IPS-18a (cell line): ENCODE measurements around the gene TUBB2B.
"Not testable (repeated sequence)": the region's sequence is repeated elsewhere in the genome, so short reads cannot be mapped to it uniquely, and the experiment has no call there.

Experiments
- H3K27ac ChIP-seq: one replicate; pipeline ENCODE4 v1.5.1; 2013; ENCODE audit warnings: low read length
- H3K27me3 ChIP-seq: one replicate; pipeline ENCODE4 v1.6.1; 2013; ENCODE audit warnings: mild to moderate bottlenecking, low read length; ENCODE audit not compliant: control insufficient read depth, insufficient read depth
- H3K36me3 ChIP-seq: one replicate; pipeline ENCODE4 v1.6.1; 2013; ENCODE audit warnings: low read depth, low read length; ENCODE audit not compliant: control insufficient read depth
- H3K4me1 ChIP-seq: one replicate; pipeline ENCODE4 v1.6.1; 2013; ENCODE audit warnings: low read depth, low read length; ENCODE audit not compliant: control insufficient read depth
- H3K4me3 ChIP-seq: one replicate; pipeline ENCODE4 v1.5.1; 2013; ENCODE audit warnings: low read length
- H3K9ac ChIP-seq: one replicate; pipeline ENCODE4 v1.6.1; 2013; ENCODE audit warnings: mild to moderate bottlenecking, low read length, moderate library complexity
- H3K9me3 ChIP-seq: one replicate; pipeline ENCODE4 v1.6.1; 2013; ENCODE audit warnings: low read depth, low read length; ENCODE audit not compliant: control insufficient read depth

TUBB2B gene

DNA sequence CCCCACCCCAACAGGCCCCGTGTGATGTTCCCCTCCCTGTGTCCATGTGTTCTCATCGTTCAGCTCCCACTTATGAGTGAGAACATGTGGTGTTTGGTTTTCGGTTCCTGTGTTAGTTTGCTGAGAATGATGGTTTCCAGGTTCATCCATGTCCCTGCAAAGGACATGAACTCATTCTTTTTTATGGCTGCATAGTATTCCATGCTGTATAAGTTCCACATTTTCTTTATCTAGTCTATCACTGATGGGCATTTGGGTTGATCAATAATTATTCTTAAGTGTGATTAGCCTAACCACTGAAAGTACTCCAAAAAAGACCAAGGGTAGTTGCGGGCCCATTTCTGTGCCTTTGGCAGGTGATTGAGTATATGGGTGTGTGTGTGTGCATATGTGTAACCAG lies 14.3 kb upstream of the TUBB2B start:
- not testable (repeated sequence) for H3K27me3 ChIP-seq, H3K4me3 ChIP-seq, H3K27ac ChIP-seq, H3K9ac ChIP-seq, H3K4me1 ChIP-seq, H3K9me3 ChIP-seq, H3K36me3 ChIP-seq

DNA sequence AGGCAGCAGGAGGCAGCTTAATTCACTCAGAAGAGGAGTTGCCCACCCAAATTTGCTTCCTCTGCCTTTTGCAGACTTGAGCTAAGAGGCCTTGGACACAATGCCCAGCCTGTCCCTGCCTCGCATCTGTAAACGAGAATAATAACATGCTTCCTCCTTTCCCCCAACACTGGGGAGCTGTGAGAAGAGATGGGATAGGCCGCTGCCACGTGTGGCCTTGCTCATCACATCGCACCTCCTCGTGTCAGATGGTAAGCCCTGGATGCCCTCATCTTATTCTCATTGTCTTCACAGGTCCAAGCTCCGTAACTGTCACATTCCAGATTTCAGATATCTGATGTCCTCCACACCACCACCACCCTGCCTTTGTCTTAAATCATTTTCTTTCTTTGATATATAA lies 13.1 kb upstream of the TUBB2B start:
- Histone ChIP-seq H3K27ac (no peak overlapping the region), H3K4me3 (no peak overlapping the region), H3K9ac (no peak overlapping the region), H3K4me1 (no peaks in the 10 kb centered on the region), H3K27me3 (no peaks in the 10 kb centered on the region), H3K9me3 (no peaks in the 10 kb centered on the region), H3K36me3 (no peaks in the 10 kb centered on the region)

DNA sequence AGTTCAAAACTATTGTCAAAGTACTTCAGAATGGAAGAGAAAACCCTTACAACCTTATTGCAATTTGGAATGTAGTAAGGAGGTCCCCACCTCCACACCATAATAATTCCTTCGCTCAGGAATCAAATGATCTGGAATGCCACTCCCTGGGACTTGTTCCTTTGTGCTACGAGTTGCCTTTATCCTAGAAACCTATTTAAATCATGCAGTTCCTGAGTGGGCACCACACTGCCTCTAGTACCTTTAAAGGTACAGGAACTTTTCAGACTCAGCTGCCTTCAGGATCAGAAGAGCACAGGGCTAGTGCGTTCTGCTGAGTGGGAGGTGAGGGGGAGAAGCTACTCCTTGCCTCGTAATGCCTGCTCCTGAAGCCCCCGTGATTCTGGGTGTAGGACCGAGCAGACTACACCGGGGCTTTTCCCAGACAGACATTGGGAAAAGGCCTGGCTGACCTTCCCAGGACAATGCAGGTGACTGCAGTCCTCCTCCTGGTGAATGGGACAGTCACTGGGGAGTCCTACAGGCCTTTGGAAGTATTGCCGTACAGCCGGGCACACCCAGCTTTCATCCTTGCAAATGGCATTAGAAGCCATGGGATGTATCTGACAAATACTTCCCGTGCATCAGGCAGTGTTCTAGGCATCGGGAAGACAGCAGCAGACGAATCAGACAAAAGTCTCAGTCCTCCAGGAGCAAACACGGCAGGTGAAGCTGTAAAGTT lies 11.8 kb upstream of the TUBB2B start:
- Histone ChIP-seq H3K4me1 (peaks cover 2% of the 10 kb centered on the region), H3K27me3 (no peaks in the 10 kb centered on the region), H3K9me3 (no peaks in the 10 kb centered on the region), H3K9ac (no peak overlapping the region), H3K27ac (no peak overlapping the region), H3K4me3 (no peak overlapping the region), H3K36me3 (no peaks in the 10 kb centered on the region)

DNA sequence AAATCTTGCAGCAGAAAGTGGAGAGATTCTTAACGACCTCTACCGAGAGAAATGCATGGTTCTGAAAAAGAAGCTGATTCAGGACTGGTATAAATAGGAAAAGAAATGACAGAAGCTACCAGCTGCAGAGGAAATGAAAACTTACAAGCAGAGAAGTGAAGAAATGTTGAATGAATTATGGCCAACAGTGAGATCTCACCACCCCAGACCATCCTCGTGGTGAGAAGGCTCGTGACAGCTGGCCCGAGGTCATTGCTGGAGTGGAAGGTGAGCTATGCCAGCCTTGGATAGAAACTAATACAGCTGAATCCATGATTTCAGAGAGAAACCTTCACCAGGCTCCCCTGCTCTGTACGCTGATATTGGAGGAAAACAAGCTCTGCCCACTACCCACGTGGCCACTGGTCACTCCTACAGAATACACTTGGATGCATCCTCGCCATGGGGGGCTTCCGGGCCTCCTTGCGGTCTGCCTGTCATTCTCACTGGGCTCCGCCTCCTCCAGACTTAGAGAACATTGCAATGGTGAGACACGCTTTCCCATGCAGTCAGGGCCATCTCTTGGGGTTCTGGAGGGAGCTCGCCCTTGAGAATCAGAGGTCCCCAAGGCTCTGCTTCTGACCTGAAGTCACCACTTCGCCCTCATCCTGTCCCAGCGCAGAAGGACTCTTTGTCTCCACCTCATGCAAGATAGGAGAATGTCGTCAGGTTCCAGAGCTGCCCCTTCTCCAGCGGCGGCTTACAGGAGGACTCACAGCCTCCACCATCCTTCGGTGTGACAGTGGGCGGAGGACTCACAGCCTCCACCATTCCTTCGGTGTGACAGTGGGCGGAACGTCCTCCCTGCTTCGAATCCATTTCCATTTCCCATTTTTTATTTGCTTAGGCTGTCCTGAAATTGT lies 10.6 kb upstream of the TUBB2B start:
- H3K27ac ChIP-seq: no peak overlapping the region
- no peaks in the 10 kb centered on the region for H3K36me3 ChIP-seq
- no peak overlapping the region for H3K9ac ChIP-seq
- no peaks in the 10 kb centered on the region for H3K9me3 ChIP-seq
- H3K4me3 ChIP-seq: no peak overlapping the region
- H3K27me3 ChIP-seq: peaks cover 5% of the 10 kb centered on the region
- peaks cover 3% of the 10 kb centered on the region for H3K4me1 ChIP-seq

DNA sequence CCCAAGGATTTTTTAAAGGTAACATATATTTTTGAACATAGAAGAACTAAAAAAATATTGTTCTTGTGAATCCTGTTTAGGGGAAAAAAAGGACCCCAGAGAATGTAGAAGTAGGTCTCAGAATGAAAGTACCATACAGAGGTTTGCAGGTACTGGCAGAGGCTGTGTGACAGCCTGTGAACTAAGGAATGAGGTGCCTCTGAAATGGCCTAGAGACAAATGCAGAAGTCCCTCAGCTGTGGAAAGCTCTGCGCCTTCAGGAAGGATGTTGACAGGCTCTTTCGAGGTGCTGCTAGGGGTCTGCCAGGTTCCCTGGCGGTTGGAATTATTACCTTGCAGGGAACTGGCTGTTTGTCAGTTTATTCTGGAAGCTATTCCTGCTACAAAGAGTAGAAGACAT lies 8.6 kb upstream of the TUBB2B start:
- H3K4me1 ChIP-seq: peaks cover 7% of the 10 kb centered on the region
- H3K27ac ChIP-seq: no peak overlapping the region
- no peak overlapping the region for H3K9ac ChIP-seq
- no peaks in the 10 kb centered on the region for H3K9me3 ChIP-seq
- no peak overlapping the region for H3K4me3 ChIP-seq
- no peaks in the 10 kb centered on the region for H3K36me3 ChIP-seq
- peaks cover 15% of the 10 kb centered on the region for H3K27me3 ChIP-seq

DNA sequence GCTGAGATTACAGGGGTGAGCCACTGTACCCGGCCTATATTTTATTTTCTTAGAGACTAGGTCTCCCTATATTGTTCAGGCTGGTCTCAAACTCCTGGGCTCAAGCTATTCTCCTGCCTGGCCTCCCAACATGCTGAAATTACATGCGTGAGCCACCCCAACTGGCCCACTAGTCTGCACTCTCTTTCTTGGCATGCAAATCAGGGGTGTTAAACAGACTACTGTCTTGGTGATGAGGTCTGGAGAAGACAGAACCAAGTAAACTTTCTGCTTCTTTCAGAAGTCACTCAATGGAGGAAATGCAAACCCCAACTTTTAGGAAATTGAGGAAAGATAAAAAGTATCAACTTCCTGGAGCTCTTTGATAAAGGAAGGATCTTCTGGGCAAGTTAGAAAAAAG lies 8.0 kb upstream of the TUBB2B start:
- H3K27me3 ChIP-seq: peaks cover 19% of the 10 kb centered on the region
- H3K27ac ChIP-seq: no peak overlapping the region
- H3K9ac ChIP-seq: no peak overlapping the region
- no peaks in the 10 kb centered on the region for H3K9me3 ChIP-seq
- H3K36me3 ChIP-seq: no peaks in the 10 kb centered on the region
- H3K4me1 ChIP-seq: peaks cover 11% of the 10 kb centered on the region
- H3K4me3 ChIP-seq: no peak overlapping the region

DNA sequence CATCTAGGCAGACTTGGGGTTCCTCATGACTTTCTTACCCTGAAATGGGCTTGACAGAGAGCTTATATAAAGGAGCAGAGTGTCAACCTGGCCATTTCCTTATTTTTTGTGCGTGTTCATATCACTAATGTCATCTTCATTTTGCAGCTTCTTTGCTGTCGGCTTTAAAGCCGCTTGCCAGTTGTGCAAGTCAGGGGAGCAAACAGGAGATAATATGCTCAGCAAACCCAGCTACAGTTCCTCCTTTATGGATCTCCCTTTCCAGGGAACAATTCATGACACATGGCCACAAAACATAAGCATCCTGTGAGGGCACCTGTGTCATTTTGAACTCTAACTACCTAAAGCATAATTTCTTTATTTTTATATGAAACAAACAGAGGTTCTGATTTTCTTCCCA lies 6.5 kb upstream of the TUBB2B start:
- Histone ChIP-seq H3K4me3 (no peak overlapping the region), H3K9me3 (no peaks in the 10 kb centered on the region), H3K27ac (no peak overlapping the region), H3K9ac (no peak overlapping the region), H3K36me3 (no peaks in the 10 kb centered on the region), H3K4me1 (peaks cover 21% of the 10 kb centered on the region), H3K27me3 (peaks cover 35% of the 10 kb centered on the region)

DNA sequence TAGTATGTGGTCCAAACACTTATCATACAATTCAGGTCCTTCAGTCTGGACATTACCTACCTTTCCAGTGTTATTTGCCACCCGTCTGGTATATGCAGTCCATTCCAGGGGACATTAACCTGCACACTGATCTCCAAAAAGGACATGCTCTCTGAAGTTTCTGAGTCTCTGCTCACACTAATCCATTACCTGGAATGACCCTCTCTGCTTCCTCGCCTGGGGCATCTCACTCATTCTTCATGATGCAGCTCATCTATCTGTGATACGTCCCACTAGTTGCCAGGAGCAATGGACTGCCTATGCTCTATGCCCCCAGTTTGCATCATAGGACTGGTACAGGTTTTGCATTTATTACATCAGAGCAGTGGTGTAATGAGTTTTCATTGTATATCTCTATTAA lies 5.9 kb upstream of the TUBB2B start:
- H3K4me3 ChIP-seq: peak overlapping the region; percentile 12
- peaks cover 21% of the 10 kb centered on the region for H3K4me1 ChIP-seq
- H3K9ac ChIP-seq: no peak overlapping the region
- H3K27ac ChIP-seq: no peak overlapping the region
- peaks cover 38% of the 10 kb centered on the region for H3K27me3 ChIP-seq
- H3K9me3 ChIP-seq: no peaks in the 10 kb centered on the region
- no peaks in the 10 kb centered on the region for H3K36me3 ChIP-seq

DNA sequence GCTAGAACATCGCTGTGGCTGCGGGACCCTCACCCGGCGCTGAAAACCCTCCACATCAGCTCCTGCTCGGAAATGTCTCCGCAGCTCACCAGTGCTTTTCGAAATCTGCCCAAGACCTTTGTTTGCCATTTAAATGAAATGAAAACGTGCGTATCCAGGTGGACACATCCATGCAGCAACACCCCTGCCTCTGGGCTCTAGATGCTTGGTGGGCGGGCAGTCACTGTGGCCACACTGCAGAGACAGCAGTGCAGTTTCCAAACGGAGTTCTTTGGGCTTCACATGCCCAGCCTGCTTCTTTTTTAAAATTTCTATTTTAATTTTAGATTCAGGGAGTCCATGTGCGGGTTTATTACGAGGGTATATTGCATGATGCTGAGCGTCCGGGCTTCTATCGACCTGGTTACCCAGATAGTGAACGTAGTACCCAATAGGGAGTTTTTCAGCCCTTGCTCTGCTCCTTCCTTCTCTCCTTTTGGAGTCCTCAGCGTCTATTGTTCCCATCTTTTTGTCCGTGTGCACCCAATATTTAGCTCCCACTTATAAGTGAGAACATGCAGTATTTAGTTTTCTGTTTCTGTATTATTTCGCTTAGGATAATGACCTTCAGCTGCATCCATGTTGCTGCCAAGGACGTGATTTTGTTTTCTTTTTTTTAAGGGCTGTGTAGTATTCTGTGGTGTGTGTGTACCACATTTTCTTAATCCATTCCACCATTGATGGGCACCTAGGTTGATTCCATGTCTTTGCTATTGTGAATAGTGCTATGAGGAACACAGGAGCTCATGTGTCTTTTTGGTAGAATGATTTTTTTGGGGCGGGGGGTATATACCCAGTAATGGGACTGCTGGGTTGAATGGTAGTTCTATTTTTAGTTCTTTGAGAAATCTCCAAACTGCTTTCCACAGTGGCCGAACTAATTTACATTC lies 4.8 kb upstream of the TUBB2B start:
- Histone ChIP-seq H3K9ac (peak overlapping the region; percentile 93), H3K27ac (peak overlapping the region; percentile 80), H3K4me3 (peak overlapping the region; percentile 97), H3K36me3 (no peaks in the 10 kb centered on the region), H3K4me1 (peaks cover 21% of the 10 kb centered on the region), H3K27me3 (peaks cover 38% of the 10 kb centered on the region), H3K9me3 (no peaks in the 10 kb centered on the region)

DNA sequence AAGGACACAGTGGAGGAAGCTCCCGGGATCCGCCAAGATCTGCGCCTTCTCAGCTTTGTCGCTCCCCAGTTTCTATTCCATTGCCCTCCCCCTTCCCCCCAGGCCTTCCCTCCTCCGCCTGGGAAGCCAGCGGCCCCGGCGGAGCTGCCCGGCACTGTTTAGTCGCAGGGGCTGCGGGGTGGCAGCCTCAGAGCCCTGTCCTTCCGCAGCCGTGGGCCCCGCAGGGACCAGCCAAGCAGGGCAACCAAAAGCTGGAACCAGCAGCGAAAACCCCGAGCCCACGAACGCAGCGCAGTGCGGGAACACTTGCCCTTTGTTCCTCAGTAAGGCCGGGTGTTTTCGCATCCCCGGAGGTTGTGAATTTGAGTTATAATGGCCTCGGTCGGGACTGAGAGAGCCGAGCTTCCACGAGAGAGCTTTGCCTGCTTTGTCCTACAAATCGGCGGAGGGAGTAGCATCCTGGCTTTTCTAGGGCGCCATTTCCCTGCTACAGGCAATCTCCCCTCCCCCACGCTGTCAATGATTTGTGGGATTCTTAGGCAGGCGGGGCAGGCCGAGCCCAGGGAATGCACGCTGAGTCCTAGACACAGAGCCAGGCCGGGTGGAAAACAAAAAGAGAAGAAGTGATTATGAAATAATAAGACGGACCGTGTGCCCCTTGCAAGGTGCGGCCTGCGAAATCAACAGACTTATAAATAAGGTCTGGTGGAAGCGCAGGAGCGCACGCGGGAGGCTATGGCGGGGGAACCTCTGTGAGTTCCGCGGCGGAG lies 4.0 kb upstream of the TUBB2B start:
- Histone ChIP-seq H3K4me1 (peaks cover 21% of the 10 kb centered on the region), H3K27ac (peak overlapping the region; percentile 80), H3K9ac (peak overlapping the region; percentile 93), H3K9me3 (no peaks in the 10 kb centered on the region), H3K27me3 (peaks cover 38% of the 10 kb centered on the region), H3K4me3 (peak overlapping the region; percentile 97), H3K36me3 (no peaks in the 10 kb centered on the region)

DNA sequence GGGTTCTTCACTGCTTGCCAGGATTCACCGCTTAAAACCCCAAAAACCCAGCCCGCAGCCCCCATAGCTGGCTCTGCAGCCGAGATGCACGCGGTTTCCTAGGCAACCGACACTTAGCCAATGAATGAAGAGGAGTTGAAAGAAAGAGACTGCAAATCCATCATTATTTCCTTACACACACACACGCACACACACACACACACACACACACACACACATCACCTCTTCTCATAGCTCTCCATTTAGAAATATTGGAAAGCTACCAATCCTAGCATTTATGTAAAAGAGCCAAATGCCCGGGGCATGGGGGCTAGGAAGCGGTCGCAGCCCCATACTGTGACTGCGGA lies 3.4 kb upstream of the TUBB2B start:
- Histone ChIP-seq H3K27me3 (peaks cover 38% of the 10 kb centered on the region), H3K9me3 (no peaks in the 10 kb centered on the region), H3K27ac (peak overlapping the region; percentile 80), H3K36me3 (peaks cover 4% of the 10 kb centered on the region), H3K9ac (peak overlapping the region; percentile 93), H3K4me1 (peaks cover 25% of the 10 kb centered on the region), H3K4me3 (peak overlapping the region; percentile 97)
